NCI-H1105 treated with DMSO at 0.1 percent for 48 hours (cell line): ENCODE measurements around the gene FOXD4.
"Not testable (repeated sequence)": the region's sequence is repeated elsewhere in the genome, so short reads cannot be mapped to it uniquely, and the experiment has no call there.

Experiments
- DNase-seq: peaks from one replicate; lab custom pipeline; 2025; lab: John Stamatoyannopoulos, UW

The FOXD4 gene

DNA sequence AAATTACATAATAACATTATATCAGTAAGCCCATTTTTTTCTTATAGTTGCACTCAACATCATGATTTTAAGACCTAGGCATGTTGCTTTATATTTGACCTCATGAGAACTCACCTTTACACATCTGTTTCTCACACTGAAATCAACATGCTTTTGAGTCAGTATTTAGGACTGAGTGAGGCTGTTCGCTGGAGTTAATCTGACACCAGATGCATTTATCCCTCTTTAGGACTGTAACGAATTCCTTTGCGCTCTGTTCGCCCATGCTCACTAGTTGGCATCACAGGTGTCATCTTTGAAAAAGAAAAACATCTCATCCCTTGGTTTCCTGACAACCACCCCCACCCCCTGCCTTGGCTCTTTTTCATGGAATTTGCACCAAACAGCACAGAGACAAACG lies 24.3 kb downstream of the FOXD4 start:
- not testable (repeated sequence) for DNase-seq

DNA sequence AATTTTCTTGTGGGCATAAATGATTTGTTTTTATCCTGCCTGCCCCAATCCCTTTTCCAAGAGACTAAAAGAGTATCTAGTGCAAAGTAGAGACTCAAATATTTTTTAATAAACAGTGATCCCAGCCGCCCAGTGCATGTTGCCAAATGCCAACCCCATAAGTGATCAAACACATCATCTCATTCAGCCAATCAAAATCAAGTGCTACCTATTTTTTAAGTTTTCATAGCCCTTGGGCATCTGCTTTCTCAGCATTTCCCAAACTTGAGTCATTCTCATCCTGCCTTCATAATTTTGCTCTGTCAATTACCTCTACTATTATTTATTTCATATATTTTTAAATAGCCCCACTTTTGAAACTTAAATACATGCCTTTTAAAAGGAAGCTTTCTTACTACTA lies 27.4 kb downstream of the FOXD4 start:
- DNase-seq: not testable (repeated sequence)

DNA sequence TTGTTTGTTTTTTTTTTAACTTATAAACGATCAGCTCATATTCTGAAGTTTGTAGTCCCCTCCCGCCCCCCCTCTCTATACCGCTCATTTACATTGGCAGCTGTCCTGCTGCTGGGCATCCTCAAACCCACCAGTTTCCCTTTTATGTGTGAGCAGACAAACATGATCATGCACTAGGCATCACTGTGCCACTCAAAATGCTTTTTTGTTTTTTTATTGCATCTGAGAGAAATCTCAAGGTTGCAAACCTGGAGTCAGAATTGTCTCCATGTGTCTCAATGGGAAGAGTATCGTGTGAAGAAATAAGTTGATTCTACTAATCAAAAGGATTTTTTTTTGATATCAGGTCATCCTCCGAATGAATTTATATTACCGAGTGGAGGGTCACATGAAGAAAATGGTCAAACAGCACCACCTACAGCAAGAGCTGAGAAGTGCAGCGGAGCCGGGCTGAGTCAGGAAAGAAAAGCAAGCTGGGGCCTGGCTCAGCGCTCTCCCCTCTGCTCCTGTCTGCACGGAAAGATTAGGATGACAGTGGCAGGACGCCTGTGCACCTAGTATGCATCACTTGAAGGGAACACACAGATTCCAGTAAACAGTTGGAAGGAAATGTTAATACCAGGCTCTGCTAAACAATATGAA lies 29.7 kb downstream of the FOXD4 start:
- DNase-seq: not testable (repeated sequence)

- not testable (repeated sequence) for DNase-seq
Observed at GRCh38 chr9:87860-88259, 30.4 kb downstream of the FOXD4 start.

GRCh38 chr9:87105-87504 lies 31.1 kb downstream of the FOXD4 start:
- not testable (repeated sequence) for DNase-seq

- DNase-seq: not testable (repeated sequence)
Observed at GRCh38 chr9:86697-87096, 31.5 kb downstream of the FOXD4 start.

GRCh38 chr9:82932-83689 lies 35.1 kb downstream of the FOXD4 start:
- DNase-seq: not testable (repeated sequence)

GRCh38 chr9:78333-78732 lies 39.9 kb downstream of the FOXD4 start:
- not testable (repeated sequence) for DNase-seq

GRCh38 chr9:76389-76788 lies 41.8 kb downstream of the FOXD4 start:
- not testable (repeated sequence) for DNase-seq

- peak; percentile 26 for DNase-seq
Observed at GRCh38 chr9:73900-74525, 44.2 kb downstream of the FOXD4 start.

DNA sequence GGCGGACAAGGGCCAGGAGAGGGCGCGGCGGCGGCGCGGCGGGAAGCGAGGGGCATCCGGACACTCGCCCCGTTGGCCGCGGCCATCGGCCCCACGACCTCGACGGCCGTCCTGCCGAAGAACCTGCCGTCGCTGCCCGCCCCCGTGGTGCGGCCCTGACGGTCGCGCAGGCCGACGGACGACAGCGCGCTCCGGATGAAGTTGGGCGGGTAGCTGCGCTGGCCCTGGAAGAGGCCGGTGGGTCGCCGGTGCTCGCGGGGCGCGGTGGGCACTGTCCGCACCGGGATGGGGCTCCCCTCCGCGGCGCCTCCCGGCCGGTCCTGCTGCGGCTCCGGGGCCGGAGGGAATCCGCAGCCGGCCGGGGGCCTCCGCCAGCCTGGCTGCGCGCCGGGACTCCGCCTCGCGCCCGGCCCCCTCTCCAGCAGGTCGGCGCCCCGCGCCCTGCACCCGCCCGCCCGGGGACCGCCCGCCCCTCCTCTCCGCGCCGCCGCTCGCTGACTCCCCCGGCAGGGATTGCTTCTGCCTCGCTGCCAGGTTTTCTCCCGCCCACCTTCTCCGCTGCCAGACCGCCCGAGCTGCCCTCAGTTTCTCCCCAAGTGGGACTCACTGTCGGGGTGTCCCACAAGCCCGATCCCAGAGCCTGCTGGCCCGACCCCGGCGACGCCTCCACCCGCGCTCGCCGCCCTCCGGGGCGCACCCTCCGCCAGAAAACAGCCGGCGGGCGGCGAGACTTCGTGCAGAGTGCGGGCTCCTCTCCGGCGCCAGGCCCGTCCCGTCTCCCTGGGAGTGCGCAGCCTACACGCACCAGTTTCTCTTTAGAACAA lies 44.9 kb downstream of the FOXD4 start:
- DNase-seq: peak; percentile 26
